Measurements from ENCODE around the gene MAP3K13.

Gene MAP3K13

DNA sequence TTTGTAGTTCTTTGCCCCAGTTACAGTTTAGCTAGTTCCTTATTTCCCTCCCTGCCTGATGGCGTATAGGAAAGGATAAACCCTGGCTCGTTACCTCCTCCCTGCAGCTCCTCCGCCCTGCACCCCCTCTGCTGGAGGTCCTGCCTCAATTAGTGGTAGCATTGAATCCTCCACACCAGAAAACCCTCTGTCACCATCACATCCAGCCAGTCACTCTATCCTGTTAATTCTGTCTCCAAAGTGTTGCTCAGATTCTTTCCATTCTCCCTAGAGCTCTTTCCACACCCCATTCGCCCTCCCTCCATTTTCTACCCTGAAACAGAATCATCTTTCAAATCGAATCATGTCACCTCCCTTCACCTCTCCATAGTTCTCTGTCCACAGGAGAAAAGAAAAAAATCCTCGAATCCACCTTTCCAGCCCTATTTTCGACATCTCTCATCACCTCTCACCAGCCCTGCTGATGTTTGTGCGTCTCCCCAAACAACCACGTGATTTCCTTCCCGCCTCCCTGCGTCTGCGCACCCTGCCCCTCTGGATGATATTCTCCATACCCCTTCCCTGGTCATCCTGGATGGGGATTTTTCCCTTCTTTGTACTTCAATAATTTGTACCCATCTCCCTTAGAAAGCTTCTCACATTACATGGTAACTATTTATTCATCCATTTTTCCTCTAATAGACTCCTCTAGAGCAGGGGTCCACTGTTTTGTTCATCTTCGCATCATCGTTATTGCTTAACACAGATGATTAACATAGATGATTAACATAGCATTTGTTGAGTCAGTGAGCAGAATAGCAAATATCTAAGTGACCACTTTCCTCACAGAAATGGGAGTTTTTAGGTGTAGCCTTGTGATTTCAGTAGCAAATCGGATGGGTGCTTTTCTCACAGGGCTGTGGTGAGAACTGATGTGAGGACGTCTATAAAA lies 37.1 kb downstream of the MAP3K13 start:
- Histone ChIP-seq H3K9ac (ENCODE audit: low read depth, low read length) (no peak overlapping the region), H2AFZ (ENCODE audit: low read depth, low read length) (no peak overlapping the region), H4K20me1 (ENCODE audit: insufficient read depth, low read length) (no peaks in the 10 kb centered on the region), H3K4me1 (ENCODE audit: insufficient read depth, low read length) (no peaks in the 10 kb centered on the region), H3K79me2 (ENCODE audit: insufficient read depth, low read length) (no peaks in the 10 kb centered on the region), H3K4me2 (ENCODE audit: insufficient read depth, low read length) (no peak overlapping the region), H3K4me3 (ENCODE audit: low read depth in 1 of 2, low read length in 2 of 2) (no peak overlapping the region), H3K27me3 (ENCODE audit: insufficient read depth, low read length, poor library complexity) (peaks cover 4% of the 10 kb centered on the region), H3K27ac (ENCODE audit: low read length) (no peak overlapping the region), H3K9me3 (ENCODE audit: insufficient read depth, low read length, severe bottlenecking) (no peaks in the 10 kb centered on the region), H3K36me3 (ENCODE audit: insufficient read depth, low read length) (no peaks in the 10 kb centered on the region)
- ATAC-seq (ENCODE audit: insufficient read depth, low read depth) (no peak), DNase-seq (no peak)
- TF ChIP-seq EZH2 (IDR thresholded peaks at IDR 0.05; ENCODE audit: borderline replicate concordance, low read depth, low read length, severe bottlenecking), result no peak
- TF ChIP-seq, protein P1, sequence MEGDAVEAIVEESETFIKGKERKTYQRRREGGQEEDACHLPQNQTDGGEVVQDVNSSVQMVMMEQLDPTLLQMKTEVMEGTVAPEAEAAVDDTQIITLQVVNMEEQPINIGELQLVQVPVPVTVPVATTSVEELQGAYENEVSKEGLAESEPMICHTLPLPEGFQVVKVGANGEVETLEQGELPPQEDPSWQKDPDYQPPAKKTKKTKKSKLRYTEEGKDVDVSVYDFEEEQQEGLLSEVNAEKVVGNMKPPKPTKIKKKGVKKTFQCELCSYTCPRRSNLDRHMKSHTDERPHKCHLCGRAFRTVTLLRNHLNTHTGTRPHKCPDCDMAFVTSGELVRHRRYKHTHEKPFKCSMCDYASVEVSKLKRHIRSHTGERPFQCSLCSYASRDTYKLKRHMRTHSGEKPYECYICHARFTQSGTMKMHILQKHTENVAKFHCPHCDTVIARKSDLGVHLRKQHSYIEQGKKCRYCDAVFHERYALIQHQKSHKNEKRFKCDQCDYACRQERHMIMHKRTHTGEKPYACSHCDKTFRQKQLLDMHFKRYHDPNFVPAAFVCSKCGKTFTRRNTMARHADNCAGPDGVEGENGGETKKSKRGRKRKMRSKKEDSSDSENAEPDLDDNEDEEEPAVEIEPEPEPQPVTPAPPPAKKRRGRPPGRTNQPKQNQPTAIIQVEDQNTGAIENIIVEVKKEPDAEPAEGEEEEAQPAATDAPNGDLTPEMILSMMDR (IDR thresholded peaks at IDR 0.05; ENCODE audit: borderline replicate concordance, extremely low read depth, low read length, poor library complexity, severe bottlenecking), result no peak

DNA sequence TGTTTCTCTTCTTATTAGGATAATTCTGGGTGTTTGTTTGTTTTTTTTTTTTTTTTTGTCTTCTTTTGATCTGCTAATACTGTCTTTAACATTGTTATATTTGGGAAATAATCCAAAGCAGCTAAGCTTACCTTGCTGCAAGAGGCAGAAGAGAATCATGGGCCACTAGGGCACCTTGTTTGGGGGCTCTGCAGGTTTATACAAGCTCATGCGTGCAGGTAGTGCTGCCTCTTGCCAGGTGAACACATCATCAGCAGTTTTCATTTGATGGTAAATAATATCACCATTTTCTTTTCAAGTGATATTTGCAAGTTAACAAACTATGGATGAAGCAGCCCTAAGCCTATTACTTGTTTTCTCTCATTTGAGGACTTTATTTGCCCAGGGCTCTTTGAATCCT lies 37.9 kb downstream of the MAP3K13 start:
- TF ChIP-seq EZH2 (IDR thresholded peaks at IDR 0.05; ENCODE audit: borderline replicate concordance, low read depth, low read length, severe bottlenecking), result no peak
- TF ChIP-seq, protein P1 (IDR thresholded peaks at IDR 0.05; ENCODE audit: borderline replicate concordance, extremely low read depth, low read length, poor library complexity, severe bottlenecking), result no peak
- Histone ChIP-seq H3K4me1 (ENCODE audit: insufficient read depth, low read length) (no peaks in the 10 kb centered on the region), H3K4me3 (ENCODE audit: low read depth in 1 of 2, low read length in 2 of 2) (no peak overlapping the region), H3K4me2 (ENCODE audit: insufficient read depth, low read length) (no peak overlapping the region), H3K27me3 (ENCODE audit: insufficient read depth, low read length, poor library complexity) (peaks cover 4% of the 10 kb centered on the region), H3K9ac (ENCODE audit: low read depth, low read length) (no peak overlapping the region), H3K27ac (ENCODE audit: low read length) (no peak overlapping the region), H3K79me2 (ENCODE audit: insufficient read depth, low read length) (no peaks in the 10 kb centered on the region), H3K36me3 (ENCODE audit: insufficient read depth, low read length) (no peaks in the 10 kb centered on the region), H4K20me1 (ENCODE audit: insufficient read depth, low read length) (no peaks in the 10 kb centered on the region), H3K9me3 (ENCODE audit: insufficient read depth, low read length, severe bottlenecking) (no peaks in the 10 kb centered on the region), H2AFZ (ENCODE audit: low read depth, low read length) (no peak overlapping the region)
- no peak for ATAC-seq (ENCODE audit: insufficient read depth, low read depth)
- DNase-seq, result no peak

DNA sequence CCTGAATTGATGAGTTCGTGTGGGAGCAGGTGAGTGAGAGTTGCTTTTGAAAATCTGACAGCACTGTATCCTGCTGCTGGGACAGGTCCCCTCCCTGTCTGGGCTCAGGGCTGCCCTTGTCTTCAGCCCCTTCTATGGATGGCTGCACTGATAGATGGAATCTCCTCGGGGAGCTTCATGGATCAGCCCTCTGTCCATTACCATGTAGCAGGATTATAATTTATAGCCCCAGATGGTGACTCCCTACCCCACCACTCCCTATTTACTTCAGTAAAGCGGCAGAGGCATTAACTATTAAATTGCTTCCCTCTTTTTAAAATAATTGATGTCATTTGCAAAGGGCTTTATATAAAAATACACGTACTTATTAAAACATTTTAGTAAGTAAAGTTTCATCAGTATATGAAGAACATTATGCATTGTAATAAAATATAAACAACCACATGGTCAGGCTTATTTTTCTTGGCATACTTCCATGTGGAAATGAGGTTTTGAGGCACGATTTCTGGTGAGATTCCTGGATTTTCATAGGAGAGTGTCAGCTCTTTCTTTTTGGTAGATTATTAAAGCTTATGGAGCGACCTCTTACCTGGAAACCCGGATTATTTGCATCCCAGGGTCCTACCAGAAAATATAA lies 38.5 kb downstream of the MAP3K13 start:
- Histone ChIP-seq H3K27ac (ENCODE audit: low read length) (no peak overlapping the region), H3K4me1 (ENCODE audit: insufficient read depth, low read length) (no peaks in the 10 kb centered on the region), H3K4me3 (ENCODE audit: low read depth in 1 of 2, low read length in 2 of 2) (no peak overlapping the region), H3K4me2 (ENCODE audit: insufficient read depth, low read length) (no peak overlapping the region), H4K20me1 (ENCODE audit: insufficient read depth, low read length) (no peaks in the 10 kb centered on the region), H3K79me2 (ENCODE audit: insufficient read depth, low read length) (no peaks in the 10 kb centered on the region), H3K9ac (ENCODE audit: low read depth, low read length) (no peak overlapping the region), H3K9me3 (ENCODE audit: insufficient read depth, low read length, severe bottlenecking) (no peaks in the 10 kb centered on the region), H2AFZ (ENCODE audit: low read depth, low read length) (no peak overlapping the region), H3K36me3 (ENCODE audit: insufficient read depth, low read length) (no peaks in the 10 kb centered on the region), H3K27me3 (ENCODE audit: insufficient read depth, low read length, poor library complexity) (peaks cover 7% of the 10 kb centered on the region)
- no peak for ATAC-seq (ENCODE audit: insufficient read depth, low read depth)
- TF ChIP-seq, protein P1 (IDR thresholded peaks at IDR 0.05; ENCODE audit: borderline replicate concordance, extremely low read depth, low read length, poor library complexity, severe bottlenecking), result no peak
- TF ChIP-seq EZH2 (IDR thresholded peaks at IDR 0.05; ENCODE audit: borderline replicate concordance, low read depth, low read length, severe bottlenecking), result no peak
- DNase-seq, result no peak

All from DND-41 (cell line).